RWPE2 (cell line): Measurements from ENCODE around the gene CDH12.
A peak's percentile ranks its signal among the peaks of the same experiment; 100 is the strongest.
"Not testable (repeated sequence)": the region's sequence is repeated elsewhere in the genome, so short reads cannot be mapped to it uniquely, and the experiment has no call there.

Experiments
- ATAC-seq: fragments of 200-7000 bp; cut with Tn5 transposase; 3 replicates; pipeline ENCODE4 v1.9.1; 2021; ENCODE audit warnings: low read depth
- DNase-seq: peaks from one replicate; pipeline ENCODE4 v3.0.0-alpha.2; 2020; ENCODE audit warnings: low spot score
- H3K27ac ChIP-seq: fragments of 450-650 bp; 2 replicates; pipeline ENCODE4 v1.5.1; 2017; ENCODE audit warnings: mild to moderate bottlenecking; ENCODE audit not compliant: poor library complexity, severe bottlenecking
- H3K27me3 ChIP-seq: fragments of 250-450 bp; sonication (Bioruptor Pico); 2 replicates; pipeline ENCODE4 v1.5.1; 2021; ENCODE audit warnings: mild to moderate bottlenecking, moderate library complexity; ENCODE audit not compliant: insufficient read depth, poor library complexity, severe bottlenecking
- H3K36me3 ChIP-seq: fragments of 250-450 bp; sonication (Bioruptor Pico); 2 replicates; pipeline ENCODE4 v1.5.1; 2020; ENCODE audit warnings: low read depth, mild to moderate bottlenecking, moderate library complexity
- H3K4me1 ChIP-seq: fragments of 250-450 bp; sonication (Bioruptor Pico); 2 replicates; pipeline ENCODE4 v1.5.1; 2021; ENCODE audit warnings: mild to moderate bottlenecking, moderate library complexity; ENCODE audit not compliant: insufficient read depth, poor library complexity, severe bottlenecking
- H3K4me3 ChIP-seq: fragments of 250-450 bp; sonication (Bioruptor Pico); 2 replicates; pipeline ENCODE4 v1.5.1; 2021; ENCODE audit warnings: mild to moderate bottlenecking, moderate library complexity; ENCODE audit not compliant: severe bottlenecking
- H3K9me3 ChIP-seq: fragments of 250-450 bp; sonication (Bioruptor Pico); 2 replicates; pipeline ENCODE4 v1.5.1; 2021; ENCODE audit warnings: mild to moderate bottlenecking, moderate library complexity; ENCODE audit not compliant: severe bottlenecking
- CTCF ChIP-seq: fragments of 450-650 bp; IDR thresholded peaks from one replicate; pipeline ENCODE4 v1.5.1; 2017; ENCODE audit warnings: mild to moderate bottlenecking, moderate library complexity; ENCODE audit not compliant: poor library complexity, severe bottlenecking

CDH12 gene

GRCh38 chr5:22213703-22214495 lies 639.2 kb downstream of the CDH12 start:
- not testable (repeated sequence) for H3K4me3 ChIP-seq

GRCh38 chr5:22212254-22212991 lies 640.7 kb downstream of the CDH12 start:
- not testable (repeated sequence) for H3K4me3 ChIP-seq

More at GRCh38 chr5:22213703-22214495, 639.2 kb downstream of the CDH12 start:
- H3K27ac ChIP-seq, H3K9me3 ChIP-seq, H3K4me1 ChIP-seq, DNase-seq, H3K36me3 ChIP-seq: not testable (repeated sequence)
- TF ChIP-seq CTCF, result peak; percentile 26
- ATAC-seq, result peak; percentile 96
- H3K27me3 ChIP-seq, result peaks cover 23% of the 10 kb centered on the region

GRCh38 chr5:22208463-22208862 lies 644.7 kb downstream of the CDH12 start:
- ATAC-seq, H3K36me3 ChIP-seq, H3K27ac ChIP-seq, H3K9me3 ChIP-seq, H3K27me3 ChIP-seq, DNase-seq, H3K4me1 ChIP-seq, H3K4me3 ChIP-seq: not testable (repeated sequence)

More at GRCh38 chr5:22212254-22212991, 640.7 kb downstream of the CDH12 start:
- peak; percentile 57 for ATAC-seq
- H3K9me3 ChIP-seq, DNase-seq, H3K4me1 ChIP-seq, H3K36me3 ChIP-seq, H3K27ac ChIP-seq: not testable (repeated sequence)
- H3K27me3 ChIP-seq, result peaks cover 21% of the 10 kb centered on the region

- ATAC-seq, H3K27ac ChIP-seq, DNase-seq: not testable (repeated sequence)
Observed at GRCh38 chr5:22188651-22189050, 664.5 kb downstream of the CDH12 start.

GRCh38 chr5:22187632-22188228 lies 665.4 kb downstream of the CDH12 start:
- not testable (repeated sequence) for H3K36me3 ChIP-seq, DNase-seq, ATAC-seq, H3K4me1 ChIP-seq, H3K9me3 ChIP-seq, H3K27ac ChIP-seq, H3K27me3 ChIP-seq, H3K4me3 ChIP-seq

More at GRCh38 chr5:22188651-22189050, 664.5 kb downstream of the CDH12 start:
- not testable (repeated sequence) for H3K4me1 ChIP-seq, H3K4me3 ChIP-seq, H3K36me3 ChIP-seq, H3K27me3 ChIP-seq, H3K9me3 ChIP-seq

GRCh38 chr5:22169226-22169625 lies 683.9 kb downstream of the CDH12 start:
- H3K4me3 ChIP-seq, H3K9me3 ChIP-seq, DNase-seq, H3K4me1 ChIP-seq, ATAC-seq, H3K36me3 ChIP-seq, H3K27ac ChIP-seq, H3K27me3 ChIP-seq: not testable (repeated sequence)

GRCh38 chr5:22168704-22169103 lies 684.4 kb downstream of the CDH12 start:
- not testable (repeated sequence) for H3K9me3 ChIP-seq, H3K27ac ChIP-seq, H3K4me3 ChIP-seq, DNase-seq, H3K27me3 ChIP-seq, ATAC-seq, H3K4me1 ChIP-seq, H3K36me3 ChIP-seq

- not testable (repeated sequence) for H3K27ac ChIP-seq, H3K9me3 ChIP-seq, H3K27me3 ChIP-seq, H3K36me3 ChIP-seq, DNase-seq, H3K4me3 ChIP-seq, H3K4me1 ChIP-seq, ATAC-seq
Observed at GRCh38 chr5:22165931-22166330, 687.2 kb downstream of the CDH12 start.

GRCh38 chr5:22164910-22165748 lies 688.0 kb downstream of the CDH12 start:
- not testable (repeated sequence) for H3K27ac ChIP-seq, H3K9me3 ChIP-seq, H3K4me1 ChIP-seq, H3K27me3 ChIP-seq, H3K4me3 ChIP-seq, DNase-seq, H3K36me3 ChIP-seq
- peak; percentile 63 for ATAC-seq

GRCh38 chr5:22156953-22157352 lies 696.2 kb downstream of the CDH12 start:
- H3K27me3 ChIP-seq, H3K36me3 ChIP-seq, H3K27ac ChIP-seq, H3K4me3 ChIP-seq, ATAC-seq, H3K4me1 ChIP-seq, H3K9me3 ChIP-seq, DNase-seq: not testable (repeated sequence)
